HepG2 (cell line): Measurements from ENCODE around the gene APLNR. TPM values are rescaled to one million over a fixed set of nuclear protein-coding genes. Genes with fewer than 3 reads are reported as not detected.
A peak's percentile ranks its signal among the peaks of the same experiment; 100 is the strongest.

Source experiments
- ATAC-seq: fragments of 200-7000 bp; cut with Tn5 transposase; 3 replicates; pipeline ENCODE4 v1.9.1; 2020; ENCODE audit warnings: mild to moderate bottlenecking, moderate library complexity
- BruUV-seq: library from RNA; stranded (reverse); fragments of 400-500 nt; replicated peaks from 2 replicates; lab custom pipeline; 2021; lab: Mats Ljungman, UMichigan
- CTCF ChIA-PET: fragments of 300-600 bp; formaldehyde crosslinking; extraction: SDS; loops from one replicate; lab custom pipeline; 2021; ENCODE audit warnings: low total read pairs, inconsistent platforms, low intra/inter-chr PET ratio; lab: Yijun Ruan, JAX
- POLR2A ChIA-PET: fragments of 350-600 bp; sonication (Branson Sonifier 250); formaldehyde crosslinking; loops from one replicate; lab custom pipeline; 2020; ENCODE audit warnings: antibody characterized with exemption, inconsistent platforms; lab: Yijun Ruan, JAX
- DNase-seq: peaks from one replicate; pipeline ENCODE4 v3.0.0-alpha.2; 2015; ENCODE audit warnings: low spot score
- FAIRE-seq: peaks from 3 replicates; lab custom pipeline; 2011; peaks lifted over from hg19 to GRCh38; lab: Jason Lieb, UNC
- H2AFZ ChIP-seq: one replicate; pipeline ENCODE4 v1.6.1; 2011; ENCODE audit warnings: low read length, inconsistent platforms
- H3K27ac ChIP-seq: fragments of 300-600 bp; 3 replicates; pipeline ENCODE4 v1.8.0; 2011; ENCODE audit warnings: mixed run types, mild to moderate bottlenecking, mixed read lengths, low read length, inconsistent platforms; ENCODE audit not compliant: insufficient read depth; ENCODE audit errors: extremely low read length
- H3K27me3 ChIP-seq, 2 experiments: fragments of 200-600 bp in 1 of 2; 2 replicates in 1 of 2; 3 replicates in 1 of 2; pipeline versions ENCODE4 v1.6.0 to v1.8.0; 2011; ENCODE audit warnings: low read length in 2 of 2, mild to moderate bottlenecking in 2 of 2, moderate library complexity in 2 of 2, inconsistent platforms in 1 of 2; ENCODE audit not compliant: insufficient read depth in 2 of 2, control insufficient read depth in 1 of 2
- H3K36me3 ChIP-seq, 2 experiments: fragments of 200-600 bp in 1 of 2; replicated peaks in 1 of 2; 2 replicates in 1 of 2; 3 replicates in 1 of 2; pipeline versions ENCODE4 v1.5.1 to v1.8.0; 2011; ENCODE audit warnings: low read length in 2 of 2, inconsistent platforms in 1 of 2; ENCODE audit not compliant: insufficient read depth in 2 of 2, control insufficient read depth in 1 of 2
- H3K4me1 ChIP-seq: 2 replicates; pipeline ENCODE4 v1.5.1; 2012; ENCODE audit warnings: low read length, inconsistent platforms; ENCODE audit not compliant: insufficient read depth
- H3K4me2 ChIP-seq: 2 replicates; pipeline ENCODE4 v1.6.0; 2011; ENCODE audit warnings: low read depth, low read length, inconsistent platforms
- H3K4me3 ChIP-seq, 3 experiments: fragments of 200-600 bp in 1 of 3; sonication (generic), shearing (Covaris generic) in 1 of 3; replicated peaks in 1 of 3; 2 replicates each; pipeline ENCODE4 v1.5.1; 2011 to 2016; ENCODE audit warnings: low read length in 3 of 3, inconsistent platforms in 2 of 3, low read depth in 2 of 3, mild to moderate bottlenecking in 2 of 3, control low read depth in 1 of 3, mixed read lengths in 1 of 3; ENCODE audit not compliant: insufficient read depth in 1 of 3
- H3K79me2 ChIP-seq: one replicate; pipeline ENCODE4 v1.6.1; 2011; ENCODE audit warnings: low read length, inconsistent platforms; ENCODE audit not compliant: insufficient read depth
- H3K9ac ChIP-seq: 2 replicates; pipeline ENCODE4 v1.6.0; 2011; ENCODE audit warnings: mild to moderate bottlenecking, low read depth, low read length, inconsistent platforms; ENCODE audit not compliant: insufficient read depth
- H3K9me3 ChIP-seq: 2 replicates; pipeline ENCODE4 v1.5.1; 2012; ENCODE audit warnings: mild to moderate bottlenecking, low read length
- H4K20me1 ChIP-seq: 2 replicates; pipeline ENCODE4 v1.6.0; 2011; ENCODE audit warnings: inconsistent platforms, mild to moderate bottlenecking, low read length, moderate library complexity; ENCODE audit not compliant: insufficient read depth
- ATF7 ChIP-seq, 2 experiments: fragments of 450-650 bp in 1 of 2; sonication (generic) in 1 of 2; formaldehyde crosslinking in 1 of 2; IDR thresholded peaks; 2 replicates each; pipeline versions ENCODE4 v1.4.0 to v1.6.1; 2016 to 2020; ENCODE audit warnings: antibody characterized with exemption in 1 of 2, mild to moderate bottlenecking in 1 of 2, missing genetic modification reagents in 1 of 2
- CCDC6 ChIP-seq: sonication (generic); formaldehyde crosslinking; IDR thresholded peaks from 2 replicates; pipeline ENCODE4 v1.8.1; 2022; ENCODE audit warnings: mild to moderate bottlenecking, missing genetic modification reagents, moderate library complexity
- MAF1 ChIP-seq: sonication (generic); formaldehyde crosslinking; IDR thresholded peaks from 2 replicates; pipeline ENCODE4 v1.5.0; 2020; ENCODE audit warnings: missing genetic modification reagents, borderline replicate concordance
- NCOA2 ChIP-seq: sonication (generic); formaldehyde crosslinking; IDR thresholded peaks from 2 replicates; pipeline ENCODE4 v1.8.0; 2022; ENCODE audit warnings: inconsistent platforms
- SIX1 ChIP-seq: sonication (generic); formaldehyde crosslinking; IDR thresholded peaks from 2 replicates; pipeline ENCODE4 v1.4.0; 2020; ENCODE audit warnings: missing genetic modification reagents, borderline replicate concordance
- SRSF4 ChIP-seq: fragments of 200-400 bp; formaldehyde crosslinking; IDR thresholded peaks from one replicate; pipeline ENCODE4 v1.6.1; 2018; ENCODE audit warnings: mild to moderate bottlenecking, low read depth, low read length, moderate library complexity; ENCODE audit not compliant: poor library complexity, severe bottlenecking
- ZFP41 ChIP-seq: sonication (generic); formaldehyde crosslinking; IDR thresholded peaks from 2 replicates; pipeline ENCODE4 v1.4.0; 2020; ENCODE audit warnings: mild to moderate bottlenecking, missing genetic modification reagents, borderline replicate concordance
- ZNF207 ChIP-seq: fragments of 450-650 bp; IDR thresholded peaks from 2 replicates; pipeline ENCODE4 v1.6.1; 2016; ENCODE audit warnings: antibody characterized with exemption, borderline replicate concordance
- ZNF33B ChIP-seq: sonication (generic); formaldehyde crosslinking; IDR thresholded peaks from 2 replicates; pipeline ENCODE4 v1.5.1; 2020; ENCODE audit warnings: mild to moderate bottlenecking, missing genetic modification reagents
- ZNF550 ChIP-seq: sonication (generic); formaldehyde crosslinking; IDR thresholded peaks from 2 replicates; pipeline ENCODE4 v1.4.0; 2020; ENCODE audit warnings: mild to moderate bottlenecking, missing genetic modification reagents, borderline replicate concordance
- ZNF619 ChIP-seq: sonication (generic); formaldehyde crosslinking; IDR thresholded peaks from 2 replicates; pipeline ENCODE4 v1.4.0; 2020; ENCODE audit warnings: mild to moderate bottlenecking, missing genetic modification reagents
- ZNF629 ChIP-seq: sonication (generic); formaldehyde crosslinking; conservative IDR thresholded peaks from 2 replicates; pipeline ENCODE4 v1.5.0; 2020; ENCODE audit warnings: missing genetic modification reagents
- ZNF703 ChIP-seq: sonication (generic); formaldehyde crosslinking; IDR thresholded peaks from 2 replicates; pipeline ENCODE4 v1.5.1; 2020; ENCODE audit warnings: missing genetic modification reagents, mild to moderate bottlenecking, moderate library complexity, borderline replicate concordance
- WGBS: methylation state at CpG from one replicate; pipeline ENCODE4 v1.1.6; 2017; ENCODE audit warnings: low lambda C conversion rate; 5-methylcytosine and 5-hydroxymethylcytosine counted together
- in situ Hi-C: cut with HindIII; loops from 2 replicates; pipeline ENCODE4 v1.10.0; 2017; ENCODE audit warnings: low pct_unique_long_range_greater_than_20kb; ENCODE audit not compliant: extremely low pct_ligation_motif_present
- intact Hi-C: fragments of 100-400 bp; cut with micrococcal nuclease; formaldehyde crosslinking; loops from one replicate; pipeline ENCODE4 v1.10.0; 2022; ENCODE audit not compliant: unreplicated experiment
- polyA plus RNA-seq, 8 experiments: library from polyadenylated mRNA; depleted of rRNA in 3 of 8; stranded (reverse) in 7 of 8; unstranded in 1 of 8; fragments of >200 nt; fragmentation: Illumina TruSeq in 4 of 8; extraction: Trizol in 4 of 8; gene quantifications; 2 replicates each; pipeline versions ENCODE4 v1.2.1 to v1.2.3, GENCODE V29; 2011 to 2016; ENCODE audit warnings: low read depth in 4 of 8, missing spikeins in 1 of 8, mixed read lengths in 1 of 8; ENCODE audit not compliant: insufficient read depth in 1 of 8
- total RNA-seq, 5 experiments: library from RNA; depleted of rRNA; stranded (reverse); fragments of >200 nt; fragmentation: Illumina TruSeq; extraction: Trizol; gene quantifications; 2 replicates each; pipeline ENCODE4 v1.2.3, GENCODE V29; 2016; ENCODE audit warnings: low read depth in 1 of 5
- TF ChIP-seq, protein P1 (sequence below): sonication (generic); formaldehyde crosslinking; IDR thresholded peaks from 2 replicates; pipeline ENCODE4 v1.8.0; 2023; ENCODE audit warnings: mild to moderate bottlenecking, missing genetic modification reagents
- TF ChIP-seq, protein P2 (sequence below): sonication (generic); formaldehyde crosslinking; IDR thresholded peaks from 2 replicates; pipeline ENCODE4 v1.8.0; 2022; ENCODE audit warnings: mild to moderate bottlenecking, missing genetic modification reagents; ENCODE audit not compliant: insufficient replicate concordance
- TF ChIP-seq, protein P3 (sequence below): sonication (generic); formaldehyde crosslinking; IDR thresholded peaks from 2 replicates; pipeline ENCODE4 v1.5.0; 2020; ENCODE audit warnings: mild to moderate bottlenecking, missing genetic modification reagents, borderline replicate concordance

APLNR gene
- total and polyA plus RNA-seq, 2 of the 13 experiments (the other 11 are each of a cell fraction or from before 2014, with no cell fraction given): not detected

DNA sequence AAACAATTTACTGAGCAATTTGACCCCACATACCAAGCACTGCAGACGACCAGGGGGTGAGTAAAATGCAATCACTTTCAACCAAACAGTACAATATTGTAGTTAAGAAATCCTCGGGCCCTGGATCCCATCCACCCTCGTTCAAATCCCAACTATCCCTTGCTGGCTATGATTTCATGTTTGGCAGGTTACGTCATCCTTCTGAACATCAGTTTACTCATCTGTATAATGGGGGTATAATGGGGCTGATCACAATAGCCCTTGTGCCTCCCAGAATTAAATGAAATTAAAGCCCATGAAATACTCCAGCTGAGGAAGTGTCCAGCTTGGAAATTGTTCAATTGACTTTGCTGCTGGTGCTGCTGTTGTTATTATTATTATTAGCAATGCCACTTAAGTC, 20.6 kb downstream of the APLNR start:
- POLR2A ChIA-PET: no interaction called here
- FAIRE-seq: no peak
- H2AFZ ChIP-seq: no peak overlapping the region

DNA sequence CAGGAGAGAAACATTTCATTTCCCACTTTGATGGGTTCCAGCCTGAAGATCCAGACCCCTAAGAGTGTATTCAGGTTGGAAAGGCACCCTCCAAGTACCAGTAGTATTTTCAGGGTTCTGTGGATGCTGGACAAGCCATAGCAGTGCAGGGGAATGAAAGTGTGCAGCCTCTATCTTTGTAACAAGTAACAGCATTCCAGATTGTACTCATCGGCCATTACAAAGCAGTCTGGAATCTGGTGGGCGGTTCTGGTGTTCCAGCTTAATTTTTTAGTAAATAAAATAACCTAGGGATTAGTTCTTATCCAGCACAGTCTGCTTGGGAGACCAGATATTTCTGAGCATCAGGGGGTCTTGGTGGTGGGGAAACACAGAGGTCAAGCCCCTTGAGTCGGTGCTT, 22.6 kb downstream of the APLNR start:
- ATAC-seq: no peak
- no peak overlapping the region for H3K4me2 ChIP-seq
- 0% methylated on average over 3 of the region's 3 CpGs for WGBS
- no peak overlapping the region for H2AFZ ChIP-seq
- in situ Hi-C loops: no loop called here
- intact Hi-C loops: no loop called here
- H3K27me3 ChIP-seq: peaks cover 0 to 3% of the 10 kb centered on the region in 2 experiments; a peak in 2 of 5 replicates
- no peak overlapping the region for H3K27ac ChIP-seq
- ChIA-PET POLR2A (no interaction called here), CTCF (no interaction called here)
- H3K9ac ChIP-seq: no peak overlapping the region
- H3K4me1 ChIP-seq: no peaks in the 10 kb centered on the region
- FAIRE-seq: no peak
- no peaks in the 10 kb centered on the region for H3K9me3 ChIP-seq
- H3K79me2 ChIP-seq: no peaks in the 10 kb centered on the region
- no peak overlapping the region for H3K4me3 ChIP-seq
- BruUV-seq: no TSS peak
- H3K36me3 ChIP-seq: no peaks in the 10 kb centered on the region
- no peaks in the 10 kb centered on the region for H4K20me1 ChIP-seq
- no peak for DNase-seq
- TF ChIP-seq NCOA2 (no peak), MAF1 (CRISPR knock-in tag) (no peak), ZNF33B (CRISPR knock-in tag) (no peak), ZNF550 (CRISPR knock-in tag) (no peak), ZNF703 (no peak), ZNF619 (CRISPR knock-in tag) (no peak), ZNF207 (no peak), SRSF4 (no peak), CCDC6 (CRISPR knock-in tag) (no peak), ZFP41 (no peak)
- TF ChIP-seq, protein P1, sequence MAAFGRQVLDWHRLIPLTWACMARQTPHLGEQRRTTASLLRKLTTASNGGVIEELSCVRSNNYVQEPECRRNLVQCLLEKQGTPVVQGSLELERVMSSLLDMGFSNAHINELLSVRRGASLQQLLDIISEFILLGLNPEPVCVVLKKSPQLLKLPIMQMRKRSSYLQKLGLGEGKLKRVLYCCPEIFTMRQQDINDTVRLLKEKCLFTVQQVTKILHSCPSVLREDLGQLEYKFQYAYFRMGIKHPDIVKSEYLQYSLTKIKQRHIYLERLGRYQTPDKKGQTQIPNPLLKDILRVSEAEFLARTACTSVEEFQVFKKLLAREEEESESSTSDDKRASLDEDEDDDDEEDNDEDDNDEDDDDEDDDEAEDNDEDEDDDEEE (CRISPR knock-in tag): no peak
- TF ChIP-seq, protein P2, sequence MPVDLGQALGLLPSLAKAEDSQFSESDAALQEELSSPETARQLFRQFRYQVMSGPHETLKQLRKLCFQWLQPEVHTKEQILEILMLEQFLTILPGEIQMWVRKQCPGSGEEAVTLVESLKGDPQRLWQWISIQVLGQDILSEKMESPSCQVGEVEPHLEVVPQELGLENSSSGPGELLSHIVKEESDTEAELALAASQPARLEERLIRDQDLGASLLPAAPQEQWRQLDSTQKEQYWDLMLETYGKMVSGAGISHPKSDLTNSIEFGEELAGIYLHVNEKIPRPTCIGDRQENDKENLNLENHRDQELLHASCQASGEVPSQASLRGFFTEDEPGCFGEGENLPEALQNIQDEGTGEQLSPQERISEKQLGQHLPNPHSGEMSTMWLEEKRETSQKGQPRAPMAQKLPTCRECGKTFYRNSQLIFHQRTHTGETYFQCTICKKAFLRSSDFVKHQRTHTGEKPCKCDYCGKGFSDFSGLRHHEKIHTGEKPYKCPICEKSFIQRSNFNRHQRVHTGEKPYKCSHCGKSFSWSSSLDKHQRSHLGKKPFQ (CRISPR knock-in tag): no peak
- TF ChIP-seq, protein P3, sequence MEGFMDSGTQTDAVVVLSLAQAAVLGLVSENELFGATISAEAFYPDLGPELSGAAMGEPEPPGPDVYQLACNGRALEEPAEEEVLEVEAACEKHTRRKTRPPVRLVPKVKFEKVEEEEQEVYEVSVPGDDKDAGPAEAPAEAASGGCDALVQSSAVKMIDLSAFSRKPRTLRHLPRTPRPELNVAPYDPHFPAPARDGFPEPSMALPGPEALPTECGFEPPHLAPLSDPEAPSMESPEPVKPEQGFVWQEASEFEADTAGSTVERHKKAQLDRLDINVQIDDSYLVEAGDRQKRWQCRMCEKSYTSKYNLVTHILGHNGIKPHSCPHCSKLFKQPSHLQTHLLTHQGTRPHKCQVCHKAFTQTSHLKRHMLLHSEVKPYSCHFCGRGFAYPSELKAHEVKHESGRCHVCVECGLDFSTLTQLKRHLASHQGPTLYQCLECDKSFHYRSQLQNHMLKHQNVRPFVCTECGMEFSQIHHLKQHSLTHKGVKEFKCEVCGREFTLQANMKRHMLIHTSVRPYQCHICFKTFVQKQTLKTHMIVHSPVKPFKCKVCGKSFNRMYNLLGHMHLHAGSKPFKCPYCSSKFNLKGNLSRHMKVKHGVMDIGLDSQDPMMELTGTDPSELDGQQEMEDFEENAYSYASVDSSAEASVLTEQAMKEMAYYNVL: no peak

More for the DNA sequence above, 20.6 kb downstream of the APLNR start:
- in situ Hi-C loops (no loop called here), intact Hi-C loops (no loop called here)
- ATAC-seq (no peak), DNase-seq (no peak)
- H3K4me3 ChIP-seq: no peak overlapping the region
- no peaks in the 10 kb centered on the region for H4K20me1 ChIP-seq
- no peaks in the 10 kb centered on the region for H3K36me3 ChIP-seq
- WGBS: 18% methylated on average over 4 of the region's 4 CpGs
- peaks cover 0 to 4% of the 10 kb centered on the region in 2 experiments; a peak in 1 of 5 replicates for H3K27me3 ChIP-seq
- no TSS peak for BruUV-seq
- H3K27ac ChIP-seq: no peak overlapping the region
- CTCF ChIA-PET: no interaction called here
- no peak overlapping the region for H3K9ac ChIP-seq
- TF ChIP-seq ATF7 (IDR thresholded peaks at IDR 0.05) (peak; percentile 79), ATF7 (CRISPR knock-in tag; IDR thresholded peaks at IDR 0.05) (no peak), ZNF629 (CRISPR knock-in tag) (0 out of 2 replicates have a peak, but pooled peaks have one; percentile 36), SIX1 (CRISPR knock-in tag) (no peak)
- no peaks in the 10 kb centered on the region for H3K9me3 ChIP-seq
- H3K4me1 ChIP-seq: no peaks in the 10 kb centered on the region
- no peak overlapping the region for H3K4me2 ChIP-seq
- no peaks in the 10 kb centered on the region for H3K79me2 ChIP-seq
